Upper lobe of left lung (tissue), 4 donors: ENCODE results near the gene FBLN2.

ENCODE experiments used
- CTCF ChIP-seq, 6 experiments: fragments of 450-650 bp in 4 of 6; fragments of 200-600 bp in 2 of 6; sonication (generic) in 2 of 6; IDR thresholded peaks; one replicate each; pipeline ENCODE4 v1.5.1; 2016 to 2019; ENCODE audit warnings: antibody characterized with exemption in 6 of 6
- EP300 ChIP-seq, 4 donors: sonication (generic); formaldehyde crosslinking; IDR thresholded peaks; one replicate each; pipeline ENCODE4 v1.5.1; 2017; ENCODE audit warnings: antibody characterized with exemption in 4 of 4, control low read depth in 2 of 4
- POLR2A ChIP-seq, 4 donors: fragments of 450-650 bp; IDR thresholded peaks; one replicate each; pipeline ENCODE4 v1.5.1; 2016 to 2017; ENCODE audit warnings: antibody characterized with exemption in 4 of 4, mild to moderate bottlenecking in 2 of 4

- TF ChIP-seq CTCF (IDR thresholded peaks at IDR 0.05) (no peak), EP300 (IDR thresholded peaks at IDR 0.05) (no peak), POLR2A (IDR thresholded peaks at IDR 0.05) (no peak)
These were observed 77.5 kb downstream of the FBLN2 start for GRCh38 chr3:13626396-13626795.
